GM21825 (cell line): ENCODE results near the gene WDR35.

Experiments
- ATAC-seq: cut with Tn5 transposase; IDR thresholded peaks from one replicate; pipeline ENCODE4 v1.9.1; 2021; ENCODE audit warnings: mild to moderate bottlenecking, moderate library complexity; ENCODE audit not compliant: unreplicated experiment

WDR35 gene

GRCh38 chr2:19873014-19873413 lies 116.9 kb downstream of the WDR35 start:
- ATAC-seq = no peak

- ATAC-seq = no peak
Observed at GRCh38 chr2:19872302-19872701, 117.6 kb downstream of the WDR35 start.

GRCh38 chr2:19871836-19872235 lies 118.1 kb downstream of the WDR35 start:
- no peak for ATAC-seq

GRCh38 chr2:19870792-19871191 lies 119.1 kb downstream of the WDR35 start:
- ATAC-seq = no peak

GRCh38 chr2:19868701-19869580 lies 121.0 kb downstream of the WDR35 start:
- peak; percentile 72 for ATAC-seq

- no peak for ATAC-seq
Observed at GRCh38 chr2:19868224-19868623, 121.7 kb downstream of the WDR35 start.

GRCh38 chr2:19866771-19867170 lies 123.1 kb downstream of the WDR35 start:
- ATAC-seq = peak; percentile 44

- ATAC-seq = no peak
Observed at GRCh38 chr2:19865151-19865550, 124.8 kb downstream of the WDR35 start.

GRCh38 chr2:19864381-19864780 lies 125.5 kb downstream of the WDR35 start:
- ATAC-seq = no peak

- peak; percentile 61 for ATAC-seq
Observed at GRCh38 chr2:19863303-19864041, 126.4 kb downstream of the WDR35 start.

GRCh38 chr2:19861813-19862212 lies 128.1 kb downstream of the WDR35 start:
- no peak for ATAC-seq
